ENCODE measurements around the gene FOXD4L3.
"Not testable (repeated sequence)": the region's sequence is repeated elsewhere in the genome, so short reads cannot be mapped to it uniquely, and the experiment has no call there.

The FOXD4L3 gene

GRCh38 chr9:68351689-68352088, 49.0 kb downstream of the FOXD4L3 start:
- not testable (repeated sequence) for DNase-seq (ENCODE audit: low read depth)

Measured in GM04503 (cell line).